Body of pancreas (tissue), 4 donors: ENCODE results near the gene CST7.

ENCODE experiments used
- CTCF ChIP-seq, 7 experiments: fragments of 450-650 bp in 4 of 7; fragments of 200-600 bp in 3 of 7; sonication (generic) in 3 of 7; IDR thresholded peaks; one replicate each; pipeline ENCODE4 v1.5.1; 2016 to 2019; ENCODE audit warnings: antibody characterized with exemption in 7 of 7
- POLR2A ChIP-seq, 3 donors: fragments of 450-650 bp; IDR thresholded peaks; one replicate each; pipeline ENCODE4 v1.6.1; 2016; ENCODE audit warnings: antibody characterized with exemption in 3 of 3, mild to moderate bottlenecking in 2 of 3

- TF ChIP-seq CTCF (IDR thresholded peaks at IDR 0.05): no peak
- no peak for TF ChIP-seq POLR2A (IDR thresholded peaks at IDR 0.05)
Observed at GRCh38 chr20:24959591-24960301, 10.7 kb downstream of the CST7 start.
